Measurements from ENCODE around the gene RAD51B.
"Not testable (repeated sequence)": the region's sequence is repeated elsewhere in the genome, so short reads cannot be mapped to it uniquely, and the experiment has no call there.

The RAD51B gene

GRCh38 chr14:67949771-67950170 lies 130.2 kb downstream of the RAD51B start:
- DNase-seq (ENCODE audit: low read depth): no peak

DNA sequence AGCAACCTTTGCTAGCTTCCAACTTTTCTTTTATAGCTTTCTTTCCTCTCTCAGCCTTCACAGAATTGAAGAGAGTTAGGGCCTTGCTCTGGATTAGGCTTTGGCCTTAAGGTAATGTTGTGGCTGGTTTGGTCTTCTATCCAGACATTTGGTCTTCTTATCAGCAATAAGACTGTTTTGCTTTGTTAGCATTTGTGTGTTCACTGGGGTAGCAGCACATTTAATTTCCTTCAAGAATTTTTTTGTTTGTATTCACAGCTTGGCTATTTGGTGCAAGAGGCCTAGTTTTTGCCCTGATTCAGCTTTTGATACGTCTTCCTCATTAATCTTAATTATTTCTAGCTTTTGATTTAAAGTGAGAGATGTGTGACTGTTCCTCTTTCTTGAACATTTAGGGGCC lies 130.8 kb downstream of the RAD51B start:
- DNase-seq (ENCODE audit: low read depth): no peak

GRCh38 chr14:67951529-67952135 lies 132.1 kb downstream of the RAD51B start:
- no peak for DNase-seq (ENCODE audit: low read depth)

DNA sequence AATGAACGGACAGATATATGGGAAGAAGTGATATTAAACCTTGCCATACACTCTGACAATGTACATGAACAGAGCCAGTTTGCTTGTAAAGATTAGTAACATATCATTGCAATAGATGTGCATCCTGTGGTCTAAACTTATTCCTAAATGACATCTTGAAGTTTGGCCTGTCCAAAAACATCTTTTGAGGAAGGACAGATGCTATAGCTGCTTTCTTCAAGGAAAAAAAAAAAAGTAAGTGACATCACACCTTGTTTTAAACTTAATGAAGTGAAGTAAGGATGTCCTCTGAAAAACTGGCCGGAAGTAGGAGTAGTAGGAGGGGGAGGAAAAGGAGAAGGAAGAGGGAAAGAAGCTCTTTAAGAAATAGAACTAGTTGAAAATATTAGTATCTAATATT lies 132.8 kb downstream of the RAD51B start:
- no peak for DNase-seq (ENCODE audit: low read depth)

- no peak for DNase-seq (ENCODE audit: low read depth)
Measured at GRCh38 chr14:67952786-67953185, 133.2 kb downstream of the RAD51B start.

- no peak for DNase-seq (ENCODE audit: low read depth)
Measured at GRCh38 chr14:67955261-67955660, 135.7 kb downstream of the RAD51B start.

- DNase-seq (ENCODE audit: low read depth): no peak
Measured at GRCh38 chr14:67957946-67958345, 138.4 kb downstream of the RAD51B start.

GRCh38 chr14:67961676-67962075 lies 142.1 kb downstream of the RAD51B start:
- DNase-seq (ENCODE audit: low read depth): no peak

DNA sequence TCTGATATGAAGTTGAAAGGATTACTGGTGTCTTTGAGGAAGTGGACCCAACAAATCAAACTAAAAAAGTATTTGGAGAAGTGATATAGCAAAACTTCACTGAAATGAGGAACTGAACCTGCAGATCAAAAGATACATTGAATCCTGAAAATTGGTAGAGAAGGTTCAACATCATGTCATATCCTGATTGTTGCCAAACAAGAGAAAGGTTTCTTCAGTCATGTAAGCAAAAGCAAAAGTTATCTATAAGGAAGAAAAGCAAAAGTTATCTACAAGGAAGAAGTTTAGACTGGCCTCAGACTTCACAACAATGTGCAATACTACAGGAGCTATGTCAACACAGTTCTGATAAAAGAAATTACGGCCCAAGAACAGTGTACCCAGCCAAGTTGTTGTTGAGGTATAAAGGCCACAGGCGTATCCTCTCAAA lies 142.7 kb downstream of the RAD51B start:
- no peak for DNase-seq (ENCODE audit: low read depth)

DNA sequence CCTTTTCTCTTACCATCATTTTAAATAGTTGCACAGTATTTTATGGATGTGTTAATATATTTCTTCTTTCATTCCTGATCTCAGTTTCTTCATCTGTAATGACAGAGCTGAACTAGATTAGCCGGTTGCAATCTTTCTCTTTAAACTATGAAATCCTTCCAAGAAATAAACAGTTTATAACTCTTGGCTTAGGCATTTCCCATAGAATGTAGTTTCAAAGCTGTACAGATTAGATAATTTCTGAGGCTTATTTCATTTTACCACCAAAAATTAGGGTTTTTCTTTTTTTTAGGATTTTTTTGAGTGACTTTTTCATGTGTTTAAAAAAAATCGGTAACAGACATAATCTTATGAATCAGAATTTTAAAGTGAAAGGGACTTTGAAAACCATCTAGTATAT lies 144.0 kb downstream of the RAD51B start:
- DNase-seq (ENCODE audit: low read depth): no peak

- no peak for DNase-seq (ENCODE audit: low read depth)
Measured at GRCh38 chr14:67963960-67964812, 144.6 kb downstream of the RAD51B start.

GRCh38 chr14:67965696-67966095 lies 146.1 kb downstream of the RAD51B start:
- no peak for DNase-seq (ENCODE audit: low read depth)

DNA sequence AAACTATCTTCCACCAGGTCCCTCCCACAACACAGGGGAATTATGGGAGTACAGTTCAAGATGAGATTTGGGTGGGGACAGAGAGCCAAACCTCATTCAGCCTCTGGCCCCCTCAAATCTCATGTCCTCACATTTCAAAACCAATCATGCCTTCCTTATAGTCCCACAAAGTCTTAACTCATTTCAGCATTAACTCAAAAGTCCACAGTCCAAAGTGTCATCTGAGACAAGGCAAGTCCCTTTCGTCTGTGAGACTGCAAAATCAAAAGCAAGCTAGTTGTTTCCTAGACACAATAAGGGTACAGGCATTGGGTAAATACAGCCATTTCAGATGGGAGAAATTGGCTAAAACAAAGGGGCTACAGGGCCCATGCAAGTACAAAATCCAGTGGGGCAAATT lies 147.6 kb downstream of the RAD51B start:
- no peak for DNase-seq (ENCODE audit: low read depth)

DNA sequence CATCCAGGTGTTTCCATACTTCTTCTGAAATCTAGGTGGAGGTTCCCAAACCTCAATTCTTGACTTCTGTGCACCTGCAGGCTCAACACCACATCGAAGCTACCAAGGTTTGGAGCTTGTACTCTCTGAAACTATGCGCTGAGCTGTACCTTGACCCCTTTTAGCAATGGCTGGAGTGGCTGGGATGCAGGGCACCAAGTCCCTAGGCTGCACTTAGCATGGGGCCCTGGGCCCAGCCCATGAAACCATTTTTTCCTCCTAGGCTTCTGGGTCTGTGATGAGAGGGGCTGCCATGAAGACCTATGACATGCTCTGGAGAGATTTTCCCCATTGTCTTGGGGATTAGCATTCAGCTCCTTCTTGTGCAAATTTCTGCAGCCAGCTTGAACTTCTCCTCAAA lies 148.4 kb downstream of the RAD51B start:
- DNase-seq (ENCODE audit: low read depth): not testable (repeated sequence)

DNA sequence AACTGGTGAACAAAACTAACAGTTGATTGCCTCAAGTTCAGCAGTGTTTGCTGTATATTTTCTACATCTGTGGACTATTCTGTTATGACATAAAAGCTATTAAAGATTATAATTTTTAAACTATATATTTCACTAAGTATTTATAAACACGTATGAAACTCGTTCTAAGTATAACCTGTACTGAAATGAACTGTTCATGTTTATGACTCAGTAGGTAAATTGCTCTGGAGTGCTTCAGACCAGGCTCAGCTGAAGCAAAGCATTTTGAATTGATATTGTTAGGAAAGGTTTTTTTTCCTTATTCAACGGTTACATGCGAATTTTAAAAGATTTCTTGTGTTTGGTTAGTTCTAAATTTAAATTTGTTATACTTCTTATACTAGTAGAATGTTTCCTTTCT lies 151.3 kb downstream of the RAD51B start:
- DNase-seq (ENCODE audit: low read depth): no peak

DNA sequence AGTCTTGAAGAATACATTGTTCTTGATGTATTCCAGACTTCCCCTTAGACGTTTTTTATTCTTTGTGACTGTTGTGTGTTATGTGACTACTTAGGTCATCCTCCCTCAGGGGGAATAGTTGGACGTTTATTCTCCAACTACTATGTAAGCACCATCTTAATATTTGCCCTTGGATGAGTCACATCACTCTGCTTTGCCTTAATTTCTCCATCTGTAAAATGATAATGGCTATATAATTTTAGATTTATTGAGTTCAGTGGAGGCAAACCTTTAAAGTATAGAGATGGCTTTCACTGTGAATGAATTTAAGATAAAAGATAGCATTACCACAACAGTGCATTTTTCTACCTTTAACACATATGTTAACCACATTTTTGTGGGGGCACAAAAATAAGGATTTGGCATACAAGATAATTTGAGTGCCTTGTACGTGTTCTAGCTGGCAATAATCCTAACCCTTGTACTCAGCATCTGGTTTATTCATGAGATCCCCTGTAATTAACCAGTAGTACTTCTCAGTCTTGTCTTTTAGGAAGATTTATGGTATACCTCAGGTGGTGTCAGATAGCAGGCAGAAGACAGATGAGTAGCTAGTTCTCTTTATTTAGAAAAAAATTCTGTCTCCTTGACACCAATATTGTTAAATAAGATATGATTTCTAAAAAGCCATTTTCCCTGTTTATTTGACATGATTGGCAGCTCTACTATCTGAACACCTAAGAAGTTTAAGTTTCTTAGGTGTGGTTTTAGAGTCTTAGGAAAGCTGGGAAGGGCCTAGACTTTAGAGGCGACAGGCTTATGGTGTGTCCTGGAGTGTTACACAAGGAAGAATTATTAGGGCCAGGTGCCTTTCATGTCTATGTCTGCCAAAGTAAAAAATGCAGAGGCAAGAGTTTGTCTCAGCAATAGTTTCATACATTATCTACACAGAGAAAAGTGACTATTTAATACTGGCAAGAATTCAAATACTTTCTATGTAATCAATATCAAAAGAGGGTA lies 152.3 kb downstream of the RAD51B start:
- no peak for DNase-seq (ENCODE audit: low read depth)

GRCh38 chr14:67973436-67973835 lies 153.9 kb downstream of the RAD51B start:
- DNase-seq (ENCODE audit: low read depth): no peak

DNA sequence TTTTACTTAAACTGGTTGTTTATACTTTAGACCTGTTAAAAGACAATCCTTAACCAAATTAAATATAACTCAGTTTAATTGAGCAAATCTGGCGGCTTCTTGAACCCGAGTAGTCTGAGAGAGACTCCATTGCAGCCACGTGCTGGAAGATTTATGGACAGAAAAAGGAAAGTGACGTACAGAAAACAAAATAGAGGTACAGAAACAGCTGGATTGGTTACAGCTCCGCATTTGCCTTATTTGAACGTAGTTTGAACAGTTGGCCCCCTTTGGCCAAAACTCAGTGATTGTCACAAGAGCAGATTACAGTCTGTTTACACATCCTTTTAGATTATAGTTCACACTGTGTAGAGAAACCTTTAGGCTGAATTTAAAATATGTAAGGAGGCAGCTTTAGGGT lies 155.9 kb downstream of the RAD51B start:
- no peak for DNase-seq (ENCODE audit: low read depth)

DNA sequence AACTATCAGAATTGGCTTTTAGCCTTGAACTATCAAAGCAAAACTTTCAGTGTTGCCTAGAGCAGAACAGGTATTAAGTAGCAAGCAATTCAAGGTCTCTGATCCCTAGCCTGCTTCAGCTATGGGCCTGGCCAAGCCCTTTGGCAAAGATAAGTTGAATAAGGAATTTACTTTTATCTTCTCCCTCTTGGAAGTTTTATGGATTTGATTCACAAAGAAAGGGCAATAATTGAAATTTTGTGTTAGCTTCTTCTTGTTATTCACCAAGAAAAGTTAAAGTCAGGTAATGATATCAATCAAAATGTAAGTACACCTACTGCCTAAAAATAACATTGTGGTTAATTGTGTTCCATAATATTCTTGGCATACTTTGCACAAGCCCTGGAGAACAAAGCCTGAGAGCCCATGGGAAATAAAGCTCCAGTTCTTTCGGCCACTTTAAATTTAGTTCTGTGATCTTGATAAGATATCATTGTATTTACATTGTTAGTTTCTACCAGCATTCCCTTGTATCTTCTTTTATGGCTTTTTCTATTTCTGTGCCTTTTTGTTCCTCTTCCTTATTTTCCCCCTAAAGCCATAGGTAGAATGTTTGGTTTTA lies 158.0 kb downstream of the RAD51B start:
- DNase-seq (ENCODE audit: low read depth): no peak

DNA sequence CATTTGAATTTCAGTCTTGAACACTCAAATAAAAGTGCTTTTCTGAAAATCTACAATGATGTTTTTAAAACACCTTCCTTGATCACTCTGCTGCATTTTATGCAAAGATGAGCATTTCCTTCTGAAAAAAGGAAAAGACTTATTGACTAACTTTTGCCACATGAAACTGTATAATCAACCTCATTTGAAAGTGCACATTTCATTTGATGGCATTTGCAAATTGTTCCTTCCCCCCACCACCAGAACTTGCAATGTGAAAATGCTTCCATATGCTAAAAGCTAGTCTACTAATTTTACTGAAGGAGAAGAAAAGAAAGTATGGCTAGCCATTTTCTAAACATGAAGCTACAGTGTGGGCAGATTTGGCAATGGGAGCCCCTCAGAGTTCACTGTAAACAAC lies 159.2 kb downstream of the RAD51B start:
- DNase-seq (ENCODE audit: low read depth): no peak

DNA sequence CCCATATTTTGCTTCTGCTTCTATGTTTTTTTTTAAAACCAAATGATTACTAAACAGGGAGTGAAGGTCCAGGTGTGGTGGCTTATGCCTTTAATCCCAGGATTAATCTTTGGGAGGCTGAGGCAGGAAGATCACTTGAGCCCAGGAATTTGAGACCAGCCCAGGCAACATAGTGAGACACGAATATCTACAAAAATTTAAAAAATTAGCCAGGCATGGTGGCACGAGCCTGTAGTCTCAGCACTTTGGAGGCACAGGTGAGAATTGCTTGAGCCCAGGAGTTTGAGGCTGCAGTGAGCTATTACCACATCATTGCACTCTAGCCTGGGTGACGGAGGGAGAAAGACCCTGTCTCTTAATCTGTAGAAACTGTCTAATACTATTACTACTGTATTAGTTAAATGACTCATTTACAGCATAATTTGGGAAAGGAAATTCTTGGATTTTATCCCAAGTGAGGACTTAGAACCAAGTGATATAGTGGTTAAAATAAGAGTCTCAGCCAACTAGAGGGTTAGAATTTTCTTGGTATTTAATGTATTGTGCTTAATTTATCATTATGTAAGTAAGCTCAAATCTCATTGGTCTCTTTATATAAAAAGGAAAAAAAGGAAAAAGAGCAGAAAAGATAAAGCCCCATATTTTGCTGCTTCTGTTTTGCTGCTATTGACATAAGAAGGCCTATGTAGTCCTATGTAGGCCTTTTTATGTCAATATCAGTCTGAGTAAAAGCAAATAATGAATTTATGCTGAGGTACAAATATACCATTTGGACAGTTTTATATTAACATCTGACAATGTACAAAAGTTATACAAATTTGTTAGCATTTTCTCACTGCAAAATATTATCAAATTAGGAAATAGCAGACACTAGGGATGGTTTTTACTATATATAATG lies 163.4 kb downstream of the RAD51B start:
- no peak for DNase-seq (ENCODE audit: low read depth)
